AG09319 (cell line): ENCODE data around the gene N4BP3.
A peak's percentile ranks its signal among the peaks of the same experiment; 100 is the strongest.

Experiments used
- DNase-seq: peaks from one replicate; pipeline ENCODE4 v3.0.0-alpha.2; 2010; ENCODE audit warnings: low read depth; ENCODE audit errors: extremely low read depth
- TF ChIP-seq, protein P1 (sequence below): IDR thresholded peaks from 2 replicates; pipeline ENCODE4 v1.5.1; 2011; ENCODE audit warnings: low read depth, mild to moderate bottlenecking, inconsistent platforms, low read length, moderate library complexity

N4BP3 gene

DNA sequence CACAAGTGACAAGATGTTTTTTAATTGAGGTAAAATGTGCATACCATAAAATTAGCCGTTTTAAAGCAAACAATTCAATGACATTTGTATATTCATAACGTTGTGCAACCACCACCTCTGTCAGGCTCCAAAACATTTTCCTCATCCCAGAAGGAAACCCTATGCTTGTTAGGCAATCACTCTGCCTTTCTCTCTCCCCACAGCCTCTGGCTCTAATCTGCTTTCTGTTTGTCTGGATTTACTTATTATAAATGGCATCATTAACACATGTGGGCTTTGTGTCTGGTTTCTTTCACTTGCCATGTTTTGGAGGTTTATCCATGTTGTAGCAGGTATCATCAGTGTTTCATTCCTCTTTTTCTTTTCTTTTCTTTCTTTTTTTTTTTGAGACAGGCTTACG, 1.4 kb upstream of the N4BP3 start:
- DNase-seq, result peak; percentile 67
- TF ChIP-seq, protein P1, sequence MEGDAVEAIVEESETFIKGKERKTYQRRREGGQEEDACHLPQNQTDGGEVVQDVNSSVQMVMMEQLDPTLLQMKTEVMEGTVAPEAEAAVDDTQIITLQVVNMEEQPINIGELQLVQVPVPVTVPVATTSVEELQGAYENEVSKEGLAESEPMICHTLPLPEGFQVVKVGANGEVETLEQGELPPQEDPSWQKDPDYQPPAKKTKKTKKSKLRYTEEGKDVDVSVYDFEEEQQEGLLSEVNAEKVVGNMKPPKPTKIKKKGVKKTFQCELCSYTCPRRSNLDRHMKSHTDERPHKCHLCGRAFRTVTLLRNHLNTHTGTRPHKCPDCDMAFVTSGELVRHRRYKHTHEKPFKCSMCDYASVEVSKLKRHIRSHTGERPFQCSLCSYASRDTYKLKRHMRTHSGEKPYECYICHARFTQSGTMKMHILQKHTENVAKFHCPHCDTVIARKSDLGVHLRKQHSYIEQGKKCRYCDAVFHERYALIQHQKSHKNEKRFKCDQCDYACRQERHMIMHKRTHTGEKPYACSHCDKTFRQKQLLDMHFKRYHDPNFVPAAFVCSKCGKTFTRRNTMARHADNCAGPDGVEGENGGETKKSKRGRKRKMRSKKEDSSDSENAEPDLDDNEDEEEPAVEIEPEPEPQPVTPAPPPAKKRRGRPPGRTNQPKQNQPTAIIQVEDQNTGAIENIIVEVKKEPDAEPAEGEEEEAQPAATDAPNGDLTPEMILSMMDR, result no peak

DNA sequence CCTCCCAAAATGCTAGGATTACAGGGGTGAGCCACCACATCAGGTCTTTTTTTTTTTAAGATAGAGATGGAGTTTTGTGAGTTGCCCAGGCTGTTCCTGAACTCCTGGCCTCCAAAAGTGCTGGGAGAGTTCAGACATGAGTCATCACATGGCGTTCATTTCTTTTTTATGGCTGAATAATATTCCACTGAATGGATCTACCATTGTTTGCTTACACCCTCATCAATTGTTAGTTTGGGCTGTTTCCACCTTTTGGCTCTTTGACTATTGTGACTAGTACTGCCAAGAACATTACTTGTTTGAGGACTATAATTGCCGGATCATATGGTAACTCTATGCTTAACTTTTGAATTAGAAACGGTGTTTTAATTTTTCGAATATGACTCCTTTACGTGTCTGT, 787 bp upstream of the N4BP3 start:
- TF ChIP-seq, protein P1, result no peak
- DNase-seq, result no peak

DNA sequence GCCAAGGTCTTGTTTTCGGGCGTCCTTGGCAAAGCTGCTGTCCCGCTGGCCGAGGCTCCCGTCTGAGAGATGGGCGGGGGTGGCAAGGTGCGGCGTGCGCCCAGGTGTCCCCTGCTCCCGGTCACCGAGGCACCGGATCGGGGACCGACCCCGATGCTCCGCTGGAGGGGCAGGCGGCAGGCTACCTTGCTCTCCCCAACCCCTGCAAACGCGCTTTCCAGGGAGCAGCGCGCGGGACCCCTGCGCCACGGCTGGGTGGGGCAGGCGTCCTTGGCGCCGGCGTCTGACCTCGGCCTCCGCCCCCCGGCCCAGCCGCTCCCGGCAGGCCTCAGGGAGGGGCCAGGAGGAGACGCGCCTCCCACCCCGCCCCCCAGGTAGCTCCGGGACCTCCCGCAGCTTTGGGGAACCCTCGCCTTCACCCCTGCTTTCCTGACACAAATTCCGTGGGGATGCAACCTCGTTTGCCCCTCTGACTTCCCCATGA, 551 bp downstream of the N4BP3 start:
- TF ChIP-seq, protein P1, result no peak
- no peak for DNase-seq

DNA sequence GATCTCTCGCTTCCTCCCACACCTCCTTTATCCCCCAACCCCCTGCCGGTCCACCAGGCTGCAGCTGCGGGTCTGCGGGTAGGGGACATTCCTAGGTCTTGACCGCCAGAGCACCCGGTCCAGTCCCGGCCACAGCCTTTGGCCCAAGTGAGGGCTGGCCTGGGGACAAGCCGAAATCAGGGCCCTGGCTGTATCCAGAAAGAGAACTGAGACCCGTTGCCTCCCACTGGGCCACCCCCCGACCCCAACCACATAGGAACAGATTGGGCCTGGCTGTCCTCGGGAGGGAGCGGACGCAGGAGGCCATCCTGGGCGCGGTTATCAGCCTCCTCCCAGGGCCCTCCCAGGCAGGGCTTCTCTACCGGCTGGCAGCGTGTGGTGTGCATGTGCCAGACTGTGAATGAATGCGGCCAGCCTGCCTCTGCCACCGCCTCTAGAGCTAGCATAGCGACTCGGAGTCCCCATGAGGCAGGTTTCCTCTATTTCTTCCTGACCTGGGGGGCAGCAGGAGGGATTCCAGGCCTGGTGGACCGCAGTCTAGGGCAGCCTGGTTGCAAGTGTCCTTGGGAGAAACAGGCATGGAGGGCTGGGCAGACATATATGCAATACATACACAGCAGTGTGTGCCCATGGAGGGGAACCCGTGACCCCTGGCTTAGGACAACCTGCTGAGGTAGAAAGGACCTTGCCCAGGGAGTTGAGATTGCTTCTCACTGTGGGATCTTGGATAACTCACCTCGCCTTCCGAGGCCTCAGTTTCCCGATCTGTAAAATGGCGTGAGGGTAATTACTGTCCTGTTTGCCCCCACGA, 1.2 kb downstream of the N4BP3 start:
- TF ChIP-seq, protein P1, result no peak
- no peak for DNase-seq

DNA sequence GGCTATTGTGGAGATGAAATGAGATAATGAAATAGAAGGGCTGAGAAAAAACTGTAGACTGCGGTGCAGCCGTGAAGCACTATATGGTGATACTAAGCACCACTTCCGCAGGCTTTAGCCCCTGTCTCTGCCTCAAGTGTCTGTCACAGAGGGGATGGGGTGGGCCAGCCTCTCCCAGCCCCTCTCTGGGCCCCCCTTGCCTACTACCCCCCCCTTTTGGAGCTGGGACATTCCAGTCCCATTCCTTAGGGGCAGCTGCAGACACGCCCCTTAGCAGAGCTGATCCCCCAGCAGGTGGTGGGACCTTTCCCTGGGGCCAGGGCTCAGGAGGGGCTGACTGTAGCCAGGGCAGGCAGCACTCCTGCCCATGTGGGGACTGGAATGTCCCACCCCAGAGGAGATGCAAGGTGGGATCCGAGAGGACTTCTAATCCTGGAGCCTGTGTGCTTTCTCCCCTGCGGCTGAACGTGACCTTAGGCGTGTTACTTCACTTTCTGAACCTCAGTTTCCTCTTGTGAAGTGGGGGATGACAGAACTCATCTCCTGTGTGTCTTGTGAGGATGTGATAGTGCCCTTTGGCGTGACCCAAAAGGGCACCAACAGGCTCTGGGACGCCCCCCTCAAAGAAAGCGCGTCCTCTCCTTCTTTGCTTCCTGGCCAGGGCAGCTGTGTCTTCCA, 1.9 kb downstream of the N4BP3 start:
- TF ChIP-seq, protein P1, result no peak
- DNase-seq, result no peak

DNA sequence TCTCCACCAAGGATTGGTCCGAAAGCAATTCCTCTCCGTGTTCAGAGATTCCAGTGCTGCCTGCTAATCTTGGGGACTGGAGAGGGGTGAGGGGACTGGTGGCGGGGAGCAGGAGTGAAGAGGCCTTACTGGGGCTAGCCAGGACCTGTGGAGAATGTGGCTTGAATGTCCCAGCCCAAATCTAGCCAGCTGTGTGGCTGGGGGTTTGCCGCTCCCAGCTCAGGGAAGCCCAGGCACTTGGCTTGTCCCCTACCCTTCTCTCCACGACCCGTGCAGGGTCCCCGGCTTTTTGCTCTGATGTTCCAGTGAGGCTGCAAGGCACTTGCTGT, 2.4 kb downstream of the N4BP3 start:
- no peak for DNase-seq
- TF ChIP-seq, protein P1, result no peak

DNA sequence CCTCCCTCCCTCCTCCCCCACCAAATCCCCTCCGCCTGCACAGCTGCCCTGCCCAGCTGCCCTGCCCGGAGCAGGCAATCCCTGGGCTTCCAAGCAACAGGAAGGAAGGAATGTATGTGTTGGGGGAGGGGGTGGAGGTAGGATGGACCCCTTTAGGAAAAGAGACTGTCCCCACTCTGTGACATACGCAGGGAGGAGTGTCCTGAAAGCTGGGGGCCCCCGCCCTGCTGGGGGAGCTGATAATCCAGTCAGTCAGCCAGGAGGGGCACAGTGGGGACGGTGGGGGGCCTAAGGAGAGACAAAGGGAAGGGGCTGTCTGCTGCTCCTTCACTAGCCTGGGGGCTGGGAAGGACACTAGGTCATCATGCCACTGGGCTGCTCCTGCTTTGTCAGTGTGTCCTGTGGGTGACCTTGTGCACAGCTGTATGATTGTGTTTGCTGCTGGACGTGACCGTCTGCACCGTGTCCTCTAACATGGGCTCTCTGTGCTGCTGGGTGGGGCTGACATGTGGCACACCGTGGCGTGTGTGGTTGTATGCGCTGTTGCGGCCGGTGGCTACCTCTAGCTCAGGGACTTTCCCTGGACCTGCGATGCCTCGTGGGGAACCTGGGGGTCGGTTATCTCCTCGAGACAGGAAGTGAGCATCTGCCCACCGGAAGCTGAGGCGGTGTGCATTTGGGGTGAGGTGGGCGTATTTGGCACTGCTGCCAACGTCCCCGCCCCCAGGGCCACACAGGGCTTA, 3.0 kb downstream of the N4BP3 start:
- TF ChIP-seq, protein P1, result no peak
- DNase-seq, result no peak
